ENCODE results near the gene SDR42E2. TPM values are rescaled to one million over a fixed set of nuclear protein-coding genes. Genes with fewer than 3 reads are reported as not detected.

Gene SDR42E2
- total RNA-seq (2022; extraction: Qiagen RNA extraction; ENCODE audit: low read depth) = not detected in 5 replicates

DNA sequence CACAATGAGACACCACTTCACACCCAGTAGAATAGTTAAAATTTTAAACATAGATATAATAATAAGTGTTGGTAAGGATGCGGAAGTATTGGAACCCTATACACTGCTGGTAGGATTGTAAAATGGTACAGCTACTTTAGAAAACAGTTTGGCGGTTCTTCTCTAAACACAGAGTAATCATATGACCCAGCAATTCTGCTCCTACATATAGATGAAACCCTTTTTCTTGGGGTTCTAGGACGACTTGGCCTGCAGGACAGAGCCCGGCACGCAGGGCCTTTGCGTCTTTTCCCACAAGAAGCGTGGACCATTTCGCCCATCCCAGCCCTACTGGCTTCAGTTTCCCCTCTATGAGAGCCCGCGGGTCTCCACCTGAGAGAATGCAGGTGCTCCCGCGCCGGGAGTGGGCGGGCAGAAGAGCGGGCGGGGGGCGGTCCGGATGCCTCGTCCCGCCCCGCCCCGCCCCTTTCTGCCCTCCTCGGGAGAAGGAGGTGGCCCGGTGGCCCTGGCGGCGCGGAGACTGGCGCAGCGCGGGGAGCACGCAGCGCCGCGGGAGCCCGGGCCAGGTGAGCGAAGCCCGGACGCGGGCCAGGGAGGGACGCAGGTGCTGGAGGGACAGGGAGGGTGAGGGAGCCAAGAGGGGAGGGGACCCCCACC is at the start of gene SDR42E2:
Gene SDR42E2, plus strand, starts transcription at position 508 of the 657 bp plus-strand sequence. CDS start 3,077 bp downstream, outside the sequence.

DNA sequence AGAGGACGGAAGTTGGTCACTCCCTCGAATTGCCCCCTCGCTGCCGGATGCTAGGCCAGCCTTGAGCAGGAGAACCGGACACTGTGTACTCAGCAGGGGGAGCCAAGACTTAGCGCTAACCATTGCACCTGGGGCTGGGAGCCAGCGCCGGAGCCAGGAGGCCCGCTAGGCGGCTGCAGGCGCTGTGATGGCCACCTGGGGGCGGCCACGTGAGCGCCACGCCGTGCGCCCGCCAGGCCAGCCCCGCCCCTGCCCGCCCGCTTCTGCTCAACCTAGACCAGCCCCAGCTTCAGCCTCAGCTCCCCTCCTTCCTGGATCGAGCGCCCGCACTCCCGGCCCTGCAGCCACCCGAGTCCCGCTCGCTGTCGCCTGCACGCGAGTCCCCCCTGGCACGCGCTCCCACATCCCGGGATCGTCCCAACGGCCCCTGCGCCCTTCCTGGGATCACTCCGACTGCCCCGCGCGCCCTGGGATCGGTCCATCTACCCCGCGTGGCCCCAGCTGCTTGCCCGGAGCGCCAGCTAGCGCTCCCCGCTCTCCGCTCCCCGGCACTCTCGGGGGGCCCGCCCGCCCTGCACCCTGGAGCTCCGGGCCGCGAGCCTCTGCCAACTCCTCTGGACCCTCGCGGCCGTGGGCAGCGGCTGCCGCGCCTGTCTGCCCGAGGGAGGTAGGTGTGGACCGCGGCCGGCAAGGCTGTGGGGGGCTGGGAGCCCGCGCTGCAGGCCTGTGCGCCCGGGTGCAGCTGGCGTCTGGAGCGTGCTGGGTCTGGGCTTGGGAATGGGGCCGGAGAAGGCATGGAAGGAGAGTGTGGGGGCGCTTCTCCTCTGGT is 43.9 kb downstream of the SDR42E2 start, which contains the start of gene EEF2K:
Gene EEF2K, plus strand, starts transcription at position 266 of the 829 bp plus-strand sequence. CDS start 19,452 bp downstream, outside the sequence.

Other genes with a start within 250 kb of the SDR42E2 start
- gene UQCRC2, start 209.1 kb upstream of the SDR42E2 start, total RNA-seq (2022; extraction: Qiagen RNA extraction; ENCODE audit: low read depth) = 160 to 222 TPM (median 168 TPM) in 5 replicates
- gene PDZD9, start 161.4 kb upstream of the SDR42E2 start, total RNA-seq (2022; extraction: Qiagen RNA extraction; ENCODE audit: low read depth) = not detected in 5 replicates
- 8.0 to 11.5 TPM (median 9.9 TPM) in 5 replicates for gene MOSMO, start 154.4 kb upstream of the SDR42E2 start, total RNA-seq (2022; extraction: Qiagen RNA extraction; ENCODE audit: low read depth)
- 0.03 to 0.12 TPM in 2 of 5 replicates, not detected in the others for gene VWA3A, start 70.0 kb upstream of the SDR42E2 start, total RNA-seq (2022; extraction: Qiagen RNA extraction; ENCODE audit: low read depth)
- 12.1 to 16.8 TPM (median 13.9 TPM) in 5 replicates for gene EEF2K, start 43.8 kb downstream of the SDR42E2 start, total RNA-seq (2022; extraction: Qiagen RNA extraction; ENCODE audit: low read depth)
- 33.0 to 45.3 TPM (median 39.8 TPM) in 5 replicates for gene POLR3E, start 134.9 kb downstream of the SDR42E2 start, total RNA-seq (2022; extraction: Qiagen RNA extraction; ENCODE audit: low read depth)
- gene CDR2, start 212.1 kb downstream of the SDR42E2 start, total RNA-seq (2022; extraction: Qiagen RNA extraction; ENCODE audit: low read depth) = 40.1 to 50.6 TPM (median 45.7 TPM) in 5 replicates